A673 (cell line): Measurements from ENCODE around the gene AEBP2. TPM values are rescaled to one million over a fixed set of nuclear protein-coding genes. Genes with fewer than 3 reads are reported as not detected.
A peak's percentile ranks its signal among the peaks of the same experiment; 100 is the strongest.

Experiments
- BruUV-seq: library from RNA; stranded (reverse); fragments of 400-500 nt; replicated peaks from 2 replicates; lab custom pipeline; 2021; lab: Mats Ljungman, UMichigan
- CTCF ChIA-PET: fragments of 300-600 bp; sonication (Branson Sonifier 250); formaldehyde crosslinking; loops from one replicate; lab custom pipeline; 2022; ENCODE audit warnings: antibody characterized with exemption; lab: Charles Lee
- POLR2A ChIA-PET: fragments of 300-600 bp; sonication (Branson Sonifier 250); formaldehyde crosslinking; loops from one replicate; lab custom pipeline; 2022; ENCODE audit warnings: antibody characterized with exemption; ENCODE audit not compliant: low non-redundant PET; lab: Charles Lee
- DNase-seq: peaks from one replicate; pipeline ENCODE4 v3.0.0-alpha.2; 2015; ENCODE audit warnings: low spot score
- H3K27ac ChIP-seq: fragments of 200-600 bp; sonication (generic); 2 replicates; pipeline ENCODE4 v1.5.1; 2016; ENCODE audit warnings: mixed run types, low read depth, mild to moderate bottlenecking, mixed read lengths, antibody characterized with exemption, low read length; ENCODE audit not compliant: poor library complexity, severe bottlenecking
- H3K27me3 ChIP-seq: fragments of 200-600 bp; sonication (generic); replicated peaks from 2 replicates; pipeline ENCODE4 v1.6.1; 2017; ENCODE audit warnings: mixed run types, low read depth, mild to moderate bottlenecking, mixed read lengths, antibody characterized with exemption, low read length; ENCODE audit not compliant: insufficient read depth, poor library complexity
- H3K36me3 ChIP-seq: fragments of 200-600 bp; sonication (generic); 2 replicates; pipeline ENCODE4 v1.6.1; 2016; ENCODE audit warnings: mixed run types, mild to moderate bottlenecking, mixed read lengths, antibody characterized with exemption, low read length; ENCODE audit not compliant: insufficient read depth, poor library complexity, severe bottlenecking
- H3K4me1 ChIP-seq: fragments of 200-600 bp; sonication (generic); 2 replicates; pipeline ENCODE4 v1.6.1; 2017; ENCODE audit warnings: mixed run types, mild to moderate bottlenecking, mixed read lengths, antibody characterized with exemption, low read length; ENCODE audit not compliant: insufficient read depth, poor library complexity, severe bottlenecking
- H3K4me3 ChIP-seq: fragments of 200-600 bp; sonication (generic); 2 replicates; pipeline ENCODE4 v1.5.1; 2016; ENCODE audit warnings: low read depth, mixed run types, mild to moderate bottlenecking, mixed read lengths, low read length; ENCODE audit not compliant: poor library complexity, severe bottlenecking
- H3K9me3 ChIP-seq: fragments of 200-600 bp; sonication (generic); 2 replicates; pipeline ENCODE4 v1.6.1; 2016; ENCODE audit warnings: mixed run types, low read depth, mild to moderate bottlenecking, mixed read lengths, antibody characterized with exemption, low read length; ENCODE audit not compliant: poor library complexity, severe bottlenecking
- CTCF ChIP-seq: fragments of 300-800, 200-600 bp; sonication (generic); conservative IDR thresholded peaks from 2 replicates; pipeline ENCODE4 v1.5.1; 2017; ENCODE audit warnings: low read depth, mild to moderate bottlenecking, antibody characterized with exemption, low read length, moderate library complexity, mixed read lengths
- EZH2 ChIP-seq: fragments of 200-600 bp; sonication (generic); IDR thresholded peaks from 2 replicates; pipeline ENCODE4 v1.6.1; 2017; ENCODE audit warnings: borderline replicate concordance, low read depth, mild to moderate bottlenecking, mixed read lengths, antibody characterized with exemption, low read length; ENCODE audit not compliant: poor library complexity, severe bottlenecking
- intact Hi-C: fragments of 100-400 bp; cut with micrococcal nuclease; formaldehyde crosslinking; loops from one replicate; pipeline ENCODE4 v1.10.0; 2022; ENCODE audit not compliant: unreplicated experiment
- total RNA-seq: library from RNA; stranded (reverse); gene quantifications from 2 replicates; pipeline ENCODE4 v1.2.3, GENCODE V29; 2021

AEBP2 gene
- total RNA-seq, 1 experiment from 2014 or later, result 47.6 TPM

GRCh38 chr12:19415563-19415962, 23.7 kb upstream of the AEBP2 start:
- CTCF ChIA-PET, result no interaction called here
- no peak overlapping the region for H3K4me3 ChIP-seq
- no peaks in the 10 kb centered on the region for H3K27me3 ChIP-seq
- intact Hi-C loops, result no loop called here
- H3K36me3 ChIP-seq, result no peaks in the 10 kb centered on the region
- H3K27ac ChIP-seq, result no peak overlapping the region
- DNase-seq, result no peak
- no TSS peak for BruUV-seq
- H3K4me1 ChIP-seq, result peaks cover 10% of the 10 kb centered on the region
- H3K9me3 ChIP-seq, result no peaks in the 10 kb centered on the region
- POLR2A ChIA-PET, result no interaction called here
- no peak for TF ChIP-seq CTCF
- no peak for TF ChIP-seq EZH2

GRCh38 chr12:19419086-19419485, 20.2 kb upstream of the AEBP2 start:
- Histone ChIP-seq H3K9me3 (no peaks in the 10 kb centered on the region), H3K27ac (no peak overlapping the region), H3K4me3 (no peak overlapping the region), H3K27me3 (no peaks in the 10 kb centered on the region), H3K4me1 (peaks cover 3% of the 10 kb centered on the region), H3K36me3 (no peaks in the 10 kb centered on the region)
- CTCF ChIA-PET, result no interaction called here
- no peak for TF ChIP-seq CTCF
- no peak for TF ChIP-seq EZH2
- intact Hi-C loops, result no loop called here
- POLR2A ChIA-PET, result no interaction called here
- no peak for DNase-seq
- BruUV-seq, result no TSS peak

- no TSS peak for BruUV-seq
- DNase-seq, result peak; percentile 84
- POLR2A ChIA-PET, result no interaction called here
Observed at GRCh38 chr12:19421503-19422282, 17.6 kb upstream of the AEBP2 start.

More at GRCh38 chr12:19421503-19422282, 17.6 kb upstream of the AEBP2 start:
- CTCF ChIA-PET, result no interaction called here
- H3K36me3 ChIP-seq, result no peaks in the 10 kb centered on the region
- peaks cover 3% of the 10 kb centered on the region for H3K4me1 ChIP-seq
- H3K9me3 ChIP-seq, result no peaks in the 10 kb centered on the region
- intact Hi-C loops, result no loop called here
- TF ChIP-seq CTCF, result no peak
- no peak for TF ChIP-seq EZH2
- H3K4me3 ChIP-seq, result no peak overlapping the region
- no peak overlapping the region for H3K27ac ChIP-seq
- no peaks in the 10 kb centered on the region for H3K27me3 ChIP-seq
